Activated naive CD8-positive, alpha-beta T cell treated with anti-CD3 and anti-CD28 coated beads, Interleukin-2, amount 50 U/mL, for 16 hours (primary cell): ENCODE measurements around the gene ATP8A1.
"Not testable (repeated sequence)": the region's sequence is repeated elsewhere in the genome, so short reads cannot be mapped to it uniquely, and the experiment has no call there.

Experiments
- DNase-seq: peaks from one replicate; pipeline ENCODE4 v3.0.0-alpha.2; 2020; ENCODE audit warnings: low read depth, low spot score

Gene ATP8A1

GRCh38 chr4:42510225-42510624 is 146.7 kb downstream of the ATP8A1 start:
- DNase-seq: no peak

GRCh38 chr4:42501624-42502401 is 155.1 kb downstream of the ATP8A1 start:
- DNase-seq: no peak

- DNase-seq: no peak
Measured at GRCh38 chr4:42498040-42498439, 158.9 kb downstream of the ATP8A1 start.

- DNase-seq: no peak
Measured at GRCh38 chr4:42497142-42497910, 159.6 kb downstream of the ATP8A1 start.

GRCh38 chr4:42492962-42493361 is 163.9 kb downstream of the ATP8A1 start:
- no peak for DNase-seq

GRCh38 chr4:42490015-42490414 is 166.9 kb downstream of the ATP8A1 start:
- DNase-seq: no peak

- no peak for DNase-seq
Measured at GRCh38 chr4:42489095-42489494, 167.8 kb downstream of the ATP8A1 start.

GRCh38 chr4:42488554-42488953 is 168.4 kb downstream of the ATP8A1 start:
- no peak for DNase-seq

- no peak for DNase-seq
Measured at GRCh38 chr4:42488114-42488513, 168.8 kb downstream of the ATP8A1 start.

GRCh38 chr4:42487230-42487629 is 169.7 kb downstream of the ATP8A1 start:
- no peak for DNase-seq

GRCh38 chr4:42486156-42486555 is 170.7 kb downstream of the ATP8A1 start:
- DNase-seq: not testable (repeated sequence)

GRCh38 chr4:42484630-42485029 is 172.3 kb downstream of the ATP8A1 start:
- DNase-seq: no peak

- DNase-seq: no peak
Measured at GRCh38 chr4:42483426-42484379, 173.2 kb downstream of the ATP8A1 start.

GRCh38 chr4:42482516-42483327 is 174.2 kb downstream of the ATP8A1 start:
- DNase-seq: no peak

- DNase-seq: no peak
Measured at GRCh38 chr4:42480717-42481116, 176.2 kb downstream of the ATP8A1 start.

- DNase-seq: no peak
Measured at GRCh38 chr4:42480281-42480680, 176.6 kb downstream of the ATP8A1 start.

GRCh38 chr4:42478946-42479345 is 178.0 kb downstream of the ATP8A1 start:
- no peak for DNase-seq

- DNase-seq: no peak
Measured at GRCh38 chr4:42478509-42478908, 178.4 kb downstream of the ATP8A1 start.

- DNase-seq: no peak
Measured at GRCh38 chr4:42474406-42474805, 182.5 kb downstream of the ATP8A1 start.

GRCh38 chr4:42473071-42473684 is 183.7 kb downstream of the ATP8A1 start:
- no peak for DNase-seq

- DNase-seq: no peak
Measured at GRCh38 chr4:42471896-42472295, 185.0 kb downstream of the ATP8A1 start.
